Caki2 (cell line): ENCODE results near the gene MCTP2. TPM values are rescaled to one million over a fixed set of nuclear protein-coding genes. Genes with fewer than 3 reads are reported as not detected.

Source experiments
- DNase-seq: peaks from one replicate; pipeline ENCODE4 v3.0.0-alpha.2; 2015; ENCODE audit warnings: low read depth
- in situ Hi-C: cut with HindIII; loops from 2 replicates; pipeline ENCODE4 v1.10.0; 2016; ENCODE audit warnings: low sequenced_read_pairs, low pct_unique_long_range_greater_than_20kb, mixed read lengths
- total RNA-seq: library from RNA; depleted of rRNA; stranded (reverse); fragments of >200 nt; shearing (Covaris generic); gene quantifications from 2 replicates; pipeline ENCODE4 v1.2.3, GENCODE V29; 2014; ENCODE audit warnings: low replicate concordance

MCTP2 gene
- total RNA-seq, 1 experiment from 2014 or later = 13.0 TPM

DNA sequence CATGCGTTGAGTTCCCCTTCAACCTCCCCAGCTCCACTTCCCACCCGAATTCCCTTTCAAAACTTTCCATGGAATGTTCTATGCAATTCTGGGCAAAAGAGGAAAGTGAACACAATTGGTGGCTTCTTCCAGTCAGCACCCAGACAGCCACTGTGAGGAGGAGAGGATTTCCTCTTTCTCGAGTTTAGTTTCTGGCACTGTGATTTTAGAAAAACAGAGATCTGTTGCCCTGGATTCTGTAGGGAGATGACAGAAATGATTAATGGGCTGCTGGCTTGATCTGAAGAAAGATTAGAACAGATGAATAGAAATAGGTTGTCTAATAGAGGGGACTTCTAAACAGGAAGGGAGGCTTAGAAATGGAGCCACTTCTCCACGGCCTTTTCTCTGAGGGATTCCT is 172.0 kb downstream of the MCTP2 start:
- in situ Hi-C loops = no loop called here
- DNase-seq = no peak

DNA sequence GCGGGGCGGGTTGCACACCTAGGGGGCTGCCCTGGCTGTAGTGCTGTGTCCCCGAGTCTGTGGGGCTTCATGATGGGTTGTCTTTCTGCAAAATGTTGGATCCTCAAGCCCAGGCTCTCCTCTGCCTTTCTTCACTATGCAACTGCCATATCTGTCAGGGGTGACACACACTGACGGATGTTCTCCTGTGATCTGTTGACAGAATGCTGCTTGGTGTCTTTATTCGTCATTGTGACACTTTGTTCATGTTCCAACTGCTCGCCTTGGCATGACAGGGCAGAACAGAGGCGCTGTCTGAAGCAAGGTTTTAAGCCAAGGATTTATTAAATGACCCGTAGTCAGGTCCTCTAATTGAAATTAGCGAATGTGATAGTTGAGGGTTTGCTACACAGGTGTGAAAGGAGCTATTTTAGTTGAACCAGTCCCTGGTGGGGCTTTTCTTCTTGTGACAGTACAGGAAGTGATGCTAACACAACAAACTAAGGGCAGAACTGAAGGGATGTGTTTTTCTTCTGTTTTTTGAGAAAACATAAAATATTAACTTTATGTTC is 173.4 kb downstream of the MCTP2 start:
- DNase-seq = no peak
- in situ Hi-C loops = no loop called here

DNA sequence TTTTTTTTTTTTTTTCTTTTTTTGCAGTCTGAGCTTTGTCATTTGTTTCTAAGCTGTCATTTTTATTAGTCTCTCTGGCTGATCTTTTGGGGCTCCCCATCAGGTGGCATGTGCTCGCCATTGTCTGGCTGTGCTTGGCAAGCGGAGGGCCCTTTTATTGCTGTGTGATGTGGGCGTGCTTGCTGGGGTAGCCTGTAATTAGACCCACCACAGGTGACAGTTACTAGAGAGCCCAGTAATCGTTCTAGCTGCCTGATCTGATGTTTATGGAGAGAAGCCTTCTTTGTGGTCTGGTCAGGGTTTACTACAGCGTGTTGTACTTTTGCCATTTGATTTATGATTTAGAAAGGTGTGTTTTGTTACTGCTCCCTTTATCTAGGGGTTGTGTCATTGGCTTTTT is 179.9 kb downstream of the MCTP2 start:
- in situ Hi-C loops = no loop called here
- DNase-seq = no peak

DNA sequence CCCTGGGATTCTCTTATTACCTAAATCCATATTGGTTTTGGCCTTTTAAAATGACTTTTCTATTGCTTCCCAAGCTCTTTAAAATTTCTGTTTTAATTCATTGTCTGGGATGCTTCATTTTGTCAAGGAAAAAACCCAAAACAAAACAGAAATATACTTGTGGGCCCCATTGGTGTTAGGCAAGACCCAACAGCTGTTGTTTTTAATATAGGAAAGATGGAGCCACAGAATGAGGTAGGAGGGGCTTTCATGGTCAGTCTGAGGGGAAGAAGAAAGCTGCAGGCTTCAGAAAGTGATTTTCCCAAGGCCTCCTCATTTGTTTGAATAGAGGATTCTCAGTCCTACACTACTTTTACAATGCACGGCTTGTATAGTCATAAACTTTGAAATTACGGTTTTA is 180.5 kb downstream of the MCTP2 start:
- in situ Hi-C loops = no loop called here

DNA sequence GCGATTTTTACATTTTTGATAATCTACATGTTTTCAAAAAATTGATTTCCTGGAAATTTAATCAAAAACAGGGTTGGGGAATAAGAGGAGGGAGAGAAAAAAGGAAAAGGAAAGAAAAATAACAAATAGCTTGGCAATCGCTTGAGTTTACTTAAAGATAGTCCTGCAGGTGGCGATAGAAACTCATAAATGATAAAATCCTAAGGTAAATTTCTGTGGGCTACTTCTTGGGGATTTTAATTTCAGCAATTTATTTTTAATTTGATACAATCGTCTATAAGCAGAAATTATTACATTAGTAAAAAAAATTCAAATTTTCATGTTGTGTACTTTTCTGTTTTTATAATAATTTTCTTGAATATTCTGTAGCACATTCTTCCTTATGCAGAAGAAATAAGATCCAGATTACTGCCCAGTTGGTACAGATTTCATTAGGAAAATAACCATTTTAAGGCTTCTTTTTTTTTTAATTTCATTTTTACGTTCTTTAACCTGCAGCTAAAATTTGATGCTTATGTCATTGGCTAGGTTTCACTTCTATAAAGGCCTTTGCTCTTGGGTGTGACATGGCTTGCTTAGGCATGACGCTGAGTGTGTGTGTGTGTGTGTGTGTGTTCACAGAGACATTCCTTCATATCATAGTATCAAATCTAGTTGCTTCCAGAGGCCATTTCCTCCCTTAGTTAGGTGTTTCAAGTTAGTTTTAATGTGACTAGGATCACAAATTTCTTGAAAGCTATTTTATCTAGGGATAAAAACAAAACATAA is 181.8 kb downstream of the MCTP2 start:
- no peak for DNase-seq
- in situ Hi-C loops = no loop called here

More for the DNA sequence above, 180.5 kb downstream of the MCTP2 start:
- no peak for DNase-seq

DNA sequence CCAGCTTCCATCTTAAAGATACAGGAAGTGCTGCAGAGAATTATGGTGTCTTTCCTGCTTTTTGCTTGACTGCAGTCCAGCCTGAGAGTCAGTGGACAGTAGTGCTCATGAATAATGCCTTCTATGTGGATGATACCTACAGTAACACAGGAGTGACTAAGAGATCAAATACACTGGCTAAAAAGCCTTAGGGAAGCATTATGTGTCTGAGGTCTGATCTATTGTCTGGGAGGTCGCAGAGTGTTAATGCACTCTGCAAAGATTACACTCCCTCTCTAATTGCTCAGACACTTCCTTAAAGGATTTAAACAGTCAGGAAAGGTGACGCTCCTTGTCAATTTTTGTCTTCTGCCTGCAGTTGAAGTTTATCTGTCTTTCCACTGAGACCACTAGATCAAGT is 183.6 kb downstream of the MCTP2 start:
- in situ Hi-C loops = no loop called here
- DNase-seq = no peak

DNA sequence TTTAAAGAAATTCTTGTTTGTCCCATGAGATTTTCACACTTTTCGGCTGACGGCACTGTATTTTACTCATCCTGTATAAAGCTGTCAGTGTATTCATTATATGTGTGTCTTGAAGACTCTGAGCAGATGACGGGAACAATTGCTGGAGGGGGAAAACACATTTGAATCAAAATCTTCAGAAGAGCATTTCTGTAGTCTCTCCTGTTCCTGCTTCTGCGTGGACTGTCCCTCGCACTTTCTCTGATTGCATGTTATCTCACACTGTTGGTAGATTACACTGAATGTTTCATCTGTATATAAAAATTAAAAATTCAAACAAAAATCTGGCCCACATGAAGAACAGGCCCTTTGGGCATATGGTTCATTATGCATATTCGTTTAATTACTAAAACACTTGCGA is 184.9 kb downstream of the MCTP2 start:
- in situ Hi-C loops = no loop called here
- DNase-seq = no peak

DNA sequence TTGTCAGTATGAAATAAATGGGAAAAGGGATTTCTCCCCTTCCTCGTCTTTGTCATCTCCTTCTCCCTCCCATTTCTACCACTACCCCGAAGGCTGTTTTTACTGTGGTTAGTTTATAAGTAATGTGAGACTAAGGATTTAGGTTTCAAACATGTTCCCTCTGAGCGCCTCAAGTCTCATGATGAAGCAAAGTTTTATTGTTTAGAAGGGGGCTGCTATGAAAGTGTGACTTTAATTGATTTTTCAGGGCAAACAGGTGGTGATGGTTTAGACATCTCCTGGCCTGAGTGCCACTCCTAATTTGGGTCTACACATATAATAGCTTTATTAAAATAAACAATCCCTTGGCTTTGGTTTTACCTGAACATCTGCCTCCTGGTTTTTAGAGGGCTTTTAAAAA is 185.5 kb downstream of the MCTP2 start:
- in situ Hi-C loops = no loop called here
- no peak for DNase-seq

DNA sequence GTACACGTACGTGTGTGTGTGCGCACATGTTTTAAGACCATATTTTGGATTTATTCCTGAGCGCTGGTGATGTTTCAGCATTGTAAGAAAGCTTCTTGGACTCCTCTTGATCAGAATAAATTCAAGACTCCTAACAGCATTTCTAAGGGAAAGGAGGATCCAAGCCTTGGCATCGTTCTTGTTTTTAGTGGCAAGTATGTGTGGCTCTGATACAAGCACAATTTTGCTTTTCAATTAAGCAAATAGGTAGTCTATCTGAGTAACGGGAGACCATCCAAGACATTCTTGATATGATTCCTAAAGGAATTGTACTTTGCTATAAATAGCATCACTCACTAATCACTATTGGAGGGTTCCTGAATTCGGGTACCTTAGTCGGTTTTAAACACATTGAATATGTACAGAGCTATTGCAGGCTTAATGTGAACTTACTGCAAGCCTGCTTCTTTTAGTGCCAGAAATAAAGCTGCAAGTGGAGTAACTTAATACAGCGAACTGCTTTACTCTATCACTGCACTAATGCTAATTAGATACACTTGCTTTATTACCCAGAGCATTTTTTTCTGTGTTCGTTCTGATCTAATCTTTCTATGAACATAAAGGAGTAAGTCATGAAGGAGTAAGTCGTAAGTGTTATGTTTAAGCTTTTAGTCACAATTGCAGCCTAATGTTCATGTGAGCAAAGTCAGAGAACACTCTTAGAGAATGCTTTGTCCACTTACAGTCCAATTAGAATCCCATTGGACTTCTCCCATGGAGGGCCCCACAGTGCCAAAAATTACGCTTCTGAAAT is 186.3 kb downstream of the MCTP2 start:
- no peak for DNase-seq
- in situ Hi-C loops = no loop called here

DNA sequence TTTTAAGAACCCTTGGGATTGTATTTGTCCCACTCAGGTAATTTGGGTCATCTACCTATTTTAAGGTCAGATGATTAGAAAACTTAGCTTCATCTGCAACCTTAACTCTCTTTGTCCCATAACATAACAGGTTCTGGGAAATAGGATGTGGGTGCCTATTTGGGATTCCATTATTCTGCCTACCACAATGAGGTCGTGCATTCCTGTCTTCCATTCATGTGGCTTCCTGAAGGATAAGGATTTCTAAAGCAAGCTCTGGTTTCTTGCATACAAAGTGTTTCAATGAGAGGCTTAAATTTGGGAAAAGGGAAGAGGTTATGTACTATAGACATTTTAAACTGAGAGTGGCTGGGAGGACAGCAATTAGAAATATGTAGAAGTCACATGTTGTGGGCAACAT is 190.3 kb downstream of the MCTP2 start:
- DNase-seq = no peak
- in situ Hi-C loops = no loop called here

DNA sequence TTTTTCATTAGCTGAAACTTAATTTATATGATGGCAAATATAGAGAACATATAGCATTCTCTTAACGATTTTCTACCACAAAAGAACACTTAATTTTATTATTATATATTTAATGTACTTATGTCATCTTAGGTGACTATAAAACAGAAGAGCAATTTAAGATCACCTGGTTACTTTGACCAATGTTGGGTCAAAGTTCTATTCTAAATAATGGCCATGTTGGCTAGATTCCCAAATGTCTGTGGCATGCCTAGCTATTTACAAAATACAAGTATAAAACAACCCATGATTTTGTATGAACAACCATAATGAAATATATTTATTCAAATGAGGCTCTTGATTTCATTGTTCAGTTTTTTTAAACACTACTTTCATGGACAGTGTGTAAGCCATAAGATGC is 200.9 kb downstream of the MCTP2 start:
- in situ Hi-C loops = no loop called here
- no peak for DNase-seq

DNA sequence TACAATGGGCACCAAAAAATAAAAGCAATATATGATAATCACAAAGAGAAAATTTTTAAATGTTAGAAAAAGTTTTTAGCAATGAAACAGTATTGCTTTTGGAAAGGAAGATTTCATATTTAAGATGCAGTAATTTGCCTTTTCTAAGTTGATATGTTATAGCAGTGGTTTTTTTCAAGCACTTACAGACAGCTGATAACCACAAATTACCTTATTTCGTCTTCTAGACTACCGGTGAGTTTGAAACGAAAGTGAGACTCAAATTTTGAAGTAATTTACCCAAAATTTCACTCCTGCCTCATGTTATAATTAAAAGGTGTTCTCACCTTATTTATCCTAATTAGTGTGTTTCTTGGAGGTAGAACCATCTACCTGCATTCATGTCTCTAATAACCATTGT is 207.8 kb downstream of the MCTP2 start:
- in situ Hi-C loops = no loop called here
- DNase-seq = no peak

DNA sequence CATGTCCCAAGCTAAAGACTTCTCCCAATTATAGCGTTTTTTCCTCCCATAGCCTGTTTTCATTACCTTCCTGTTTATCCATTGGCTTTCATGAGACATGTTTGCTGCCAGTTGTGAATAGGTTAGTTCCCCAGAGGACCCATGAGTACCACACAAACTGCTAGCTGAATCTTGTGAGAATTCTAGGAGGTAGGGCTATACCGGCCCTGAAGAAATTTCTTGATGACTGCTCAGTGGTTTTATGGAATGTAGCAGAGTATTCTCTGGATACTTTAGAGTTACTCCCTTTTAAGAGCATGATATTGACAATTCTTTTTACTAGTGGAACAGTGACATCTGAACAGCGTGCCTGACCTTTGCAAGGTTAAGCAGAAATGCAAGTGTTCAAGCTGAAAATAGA is 210.4 kb downstream of the MCTP2 start:
- in situ Hi-C loops = no loop called here
- DNase-seq = no peak

DNA sequence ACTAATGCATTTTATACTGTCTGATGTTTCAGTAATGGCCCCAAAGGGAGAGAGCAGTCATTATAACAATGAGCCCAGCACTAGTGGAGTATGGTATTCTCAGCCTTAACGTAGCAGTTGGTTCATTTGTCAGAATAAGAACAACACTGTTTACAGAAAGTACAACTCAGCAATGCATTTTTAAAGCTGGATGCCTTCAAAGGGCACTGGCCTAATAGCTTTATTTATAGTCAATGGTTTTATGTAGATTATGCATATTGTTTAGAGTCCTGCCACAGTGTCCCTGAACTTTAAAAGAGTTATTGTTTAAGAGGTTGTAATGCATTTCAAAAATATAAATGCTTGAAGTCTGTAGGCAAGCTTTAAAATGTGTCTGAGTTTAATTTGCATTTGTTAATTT is 211.1 kb downstream of the MCTP2 start:
- in situ Hi-C loops = no loop called here
- DNase-seq = no peak

DNA sequence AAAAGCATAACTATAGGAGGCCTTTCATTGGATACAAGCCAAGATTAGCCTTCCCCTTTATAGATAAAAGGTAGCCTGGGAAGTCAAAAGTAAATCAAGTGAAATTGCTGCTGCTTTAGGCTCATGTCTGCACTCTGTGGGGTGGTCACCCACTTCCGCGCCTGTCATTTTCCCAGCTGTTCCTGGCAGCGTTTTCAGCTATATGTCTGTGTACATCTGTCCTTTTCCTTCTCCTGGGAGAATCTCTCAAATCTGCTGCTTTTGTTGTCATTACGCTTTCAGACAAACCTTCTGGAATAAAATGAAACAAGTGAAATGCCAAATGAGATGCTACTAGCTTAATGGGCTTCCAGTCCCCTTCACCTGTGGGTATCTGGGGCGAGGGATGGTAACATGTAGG is 211.8 kb downstream of the MCTP2 start:
- DNase-seq = no peak

DNA sequence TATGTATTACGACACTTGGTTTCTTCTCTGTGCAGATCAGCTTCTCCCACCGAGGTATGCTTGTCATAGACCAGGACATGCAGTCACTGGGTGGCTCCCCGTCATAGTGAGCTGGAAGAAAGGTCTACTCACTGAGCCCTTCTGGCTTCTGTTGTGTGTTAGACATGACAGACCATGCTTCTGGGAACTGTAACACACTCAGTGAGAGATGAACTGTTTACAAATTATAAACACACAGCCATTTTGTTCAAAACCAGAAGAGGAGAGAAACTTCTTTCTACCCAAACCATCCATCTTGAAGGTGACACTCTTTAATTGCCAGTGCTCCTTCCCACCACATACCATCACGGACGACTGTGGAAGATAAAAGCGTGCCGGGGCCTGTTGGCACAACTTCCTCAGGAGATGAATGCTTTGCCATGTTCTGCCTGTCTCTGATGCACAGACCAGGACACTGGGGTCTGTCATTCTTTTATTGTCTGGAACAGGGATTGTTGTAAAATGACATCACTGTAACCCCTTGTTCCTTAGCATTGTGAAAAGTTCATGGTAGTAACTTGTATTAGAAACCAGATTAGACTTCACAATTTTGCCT is 214.3 kb downstream of the MCTP2 start:
- in situ Hi-C loops = no loop called here
- no peak for DNase-seq

More for the DNA sequence above, 211.8 kb downstream of the MCTP2 start:
- in situ Hi-C loops = no loop called here

DNA sequence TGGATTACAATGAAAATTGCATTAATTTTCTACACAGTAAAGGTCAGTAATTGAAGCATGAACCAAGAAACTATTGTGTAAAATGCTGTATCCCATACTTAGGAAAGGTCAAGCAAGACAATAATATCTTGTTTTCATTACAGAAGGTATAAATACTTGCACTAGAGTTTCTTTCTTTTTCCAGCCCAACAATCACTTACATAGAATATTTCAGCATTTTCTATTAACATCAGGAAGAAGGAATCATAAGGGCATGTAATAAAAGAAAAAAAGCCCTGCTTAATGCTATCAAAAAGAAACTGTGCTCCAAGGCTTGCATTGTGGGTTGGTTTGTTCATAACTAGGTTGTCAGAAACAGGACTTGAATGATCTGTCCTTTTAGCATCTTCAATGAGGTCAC is 215.1 kb downstream of the MCTP2 start:
- no peak for DNase-seq
- in situ Hi-C loops = no loop called here

DNA sequence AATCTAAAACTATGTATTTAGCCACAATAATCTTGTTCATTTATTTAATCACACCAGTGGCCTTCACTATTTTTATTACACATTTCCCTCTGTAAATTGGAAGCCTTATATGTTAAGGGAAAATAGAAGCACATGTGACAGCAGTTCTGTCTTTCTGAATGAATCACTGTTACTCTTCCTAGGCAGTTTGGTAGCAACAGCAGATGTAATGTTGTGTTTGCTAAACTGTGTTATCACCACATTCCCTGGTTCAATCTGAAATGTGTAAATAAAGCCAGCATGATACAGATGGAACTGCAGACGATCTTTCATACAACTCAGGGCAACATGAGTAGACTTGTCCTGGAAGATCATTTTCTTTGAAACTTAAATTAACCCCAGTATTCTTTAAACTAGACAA is 220.1 kb downstream of the MCTP2 start:
- in situ Hi-C loops = no loop called here
- no peak for DNase-seq
